Testis (tissue), 3 donors: ENCODE measurements around the gene NRBF2. TPM values are rescaled to one million over a fixed set of nuclear protein-coding genes. Genes with fewer than 3 reads are reported as not detected.

Source experiments
- DNase-seq: peaks from one replicate; pipeline ENCODE4 v3.0.0-alpha.2; 2019
- H3K27ac ChIP-seq, 2 donors: fragments of 200-600 bp; sonication (generic); one replicate each; pipeline ENCODE4 v1.5.1; 2019
- H3K27me3 ChIP-seq: fragments of 200-600 bp; sonication (generic); one replicate; pipeline ENCODE4 v1.5.1; 2019
- H3K36me3 ChIP-seq: fragments of 200-600 bp; sonication (generic); one replicate; pipeline ENCODE4 v1.5.1; 2017; ENCODE audit warnings: low read depth; ENCODE audit errors: missing control alignments
- H3K4me1 ChIP-seq: fragments of 200-600 bp; sonication (generic); one replicate; pipeline ENCODE4 v1.5.1; 2019
- H3K4me3 ChIP-seq, 2 donors: fragments of 200-600 bp; sonication (generic); one replicate each; pipeline ENCODE4 v1.5.1; 2017 to 2019
- H3K9me3 ChIP-seq: fragments of 200-600 bp; sonication (generic); one replicate; pipeline ENCODE4 v1.5.1; 2017
- CTCF ChIP-seq, 3 experiments: fragments of 450-650 bp in 2 of 3; fragments of 200-600 bp in 1 of 3; sonication (generic) in 1 of 3; IDR thresholded peaks; one replicate each; pipeline ENCODE4 v1.5.1; 2016 to 2019; ENCODE audit warnings: antibody characterized with exemption in 3 of 3, mild to moderate bottlenecking in 2 of 3, moderate library complexity in 1 of 3
- POLR2A ChIP-seq: fragments of 450-650 bp; IDR thresholded peaks from one replicate; pipeline ENCODE4 v1.6.1; 2017; ENCODE audit warnings: antibody characterized with exemption, mild to moderate bottlenecking, moderate library complexity
- WGBS, 2 donors: methylation state at CpG; one replicate each; pipeline ENCODE4 v1.1.5; 2018; 5-methylcytosine and 5-hydroxymethylcytosine counted together
- intact Hi-C: fragments of 100-400 bp; cut with DNase I; formaldehyde crosslinking; loops from one replicate; pipeline ENCODE4 v1.15.1; 2023; ENCODE audit warnings: low total_unique reads
- polyA plus RNA-seq: library from polyadenylated mRNA; stranded (reverse); fragments of 350-450 nt; fragmentation: Illumina TruSeq; extraction: RNeasy Lipid Tissue Mini Kit (QIAGEN cat#74804); gene quantifications from one replicate; pipeline ENCODE4 v1.2.3, GENCODE V29; 2014; ENCODE audit warnings: low read depth, low replicate concordance; ENCODE audit not compliant: insufficient read depth
- total RNA-seq, 2 donors: library from RNA; depleted of rRNA; stranded (reverse); fragments of >200 nt; gene quantifications; one replicate each; pipeline ENCODE4 v1.2.3, GENCODE V29; 2016

NRBF2 gene
- total and polyA plus RNA-seq, 3 donors from 2014 or later, result 16.9 to 20.0 (median 18.9) TPM

GRCh38 chr10:63129888-63130287 is 3.2 kb upstream of the NRBF2 start:
- Histone ChIP-seq H3K4me1 (peaks cover 12% of the 10 kb centered on the region), H3K27me3 (no peaks in the 10 kb centered on the region), H3K9me3 (no peaks in the 10 kb centered on the region), H3K36me3 (no peaks in the 10 kb centered on the region), H3K27ac (no peak overlapping the region), H3K4me3 (no peak overlapping the region)
- DNase-seq, result no peak
- TF ChIP-seq CTCF (IDR thresholded peaks at IDR 0.05), result no peak
- no peak for TF ChIP-seq POLR2A
- 79 to 86% methylated on average over 6 of the region's 6 CpGs for WGBS, 2 donors
- intact Hi-C loops, result loop anchor here (10.0 kb wide), 1 partner anchor 315 kb away; the partner anchor contains the start of gene EGR2

- peak overlapping the region; percentile 90 to 99 for H3K4me3 ChIP-seq
- H3K4me1 ChIP-seq, result peaks cover 12% of the 10 kb centered on the region
- no peaks in the 10 kb centered on the region for H3K27me3 ChIP-seq
- no peak for DNase-seq
- intact Hi-C loops, result loop anchor here (10.0 kb wide), 1 partner anchor 318 kb away; the partner anchor contains the start of gene EGR2
- 24 to 35% methylated on average over 6 of the region's 6 CpGs for WGBS, 2 donors
- peak overlapping the region; percentile 91 to 92 for H3K27ac ChIP-seq
- H3K9me3 ChIP-seq, result no peaks in the 10 kb centered on the region
- H3K36me3 ChIP-seq, result no peaks in the 10 kb centered on the region
- no peak for TF ChIP-seq POLR2A
Measured at GRCh38 chr10:63132651-63133055, 475 bp upstream of the NRBF2 start.

- intact Hi-C loops, result loop anchor here (10.0 kb wide), 1 partner anchor 319 kb away; the partner anchor contains the start of gene EGR2
- Histone ChIP-seq H3K4me3 (peak overlapping the region; percentile 90 to 99), H3K4me1 (peaks cover 12% of the 10 kb centered on the region), H3K27ac (peak overlapping the region; percentile 91 to 92), H3K27me3 (no peaks in the 10 kb centered on the region), H3K36me3 (no peaks in the 10 kb centered on the region), H3K9me3 (no peaks in the 10 kb centered on the region)
- WGBS, 2 donors, result 8 to 9% methylated on average over 9 of the region's 9 CpGs
- no peak for TF ChIP-seq POLR2A
- TF ChIP-seq CTCF (IDR thresholded peaks at IDR 0.05), result no peak
- no peak for DNase-seq
Measured at GRCh38 chr10:63133821-63134557, 861 bp downstream of the NRBF2 start.

- peaks cover 12% of the 10 kb centered on the region for H3K4me1 ChIP-seq
- 70 to 72% methylated on average over 2 of the region's 2 CpGs for whole genome bisulfite sequencing, 2 donors
- H3K27ac ChIP-seq, result no peak overlapping the region
- H3K36me3 ChIP-seq, result no peaks in the 10 kb centered on the region
- no peaks in the 10 kb centered on the region for H3K9me3 ChIP-seq
- TF ChIP-seq POLR2A (no peak), CTCF (IDR thresholded peaks at IDR 0.05) (no peak)
- no peaks in the 10 kb centered on the region for H3K27me3 ChIP-seq
- intact Hi-C loops, result loop anchor here (10.0 kb wide), 1 partner anchor 323 kb away; the partner anchor contains the start of gene EGR2
- H3K4me3 ChIP-seq, result no peak overlapping the region
- no peak for DNase-seq
Measured at GRCh38 chr10:63137306-63137705, 4.2 kb downstream of the NRBF2 start.

- no peak overlapping the region for H3K27ac ChIP-seq
- H3K9me3 ChIP-seq, result no peaks in the 10 kb centered on the region
- H3K36me3 ChIP-seq, result no peaks in the 10 kb centered on the region
- 78 to 89% methylated on average over 3 of the region's 3 CpGs for WGBS, 2 donors
- intact Hi-C loops, result no loop called here
- H3K4me3 ChIP-seq, result no peak overlapping the region
- no peaks in the 10 kb centered on the region for H3K27me3 ChIP-seq
- TF ChIP-seq POLR2A, result no peak
- TF ChIP-seq CTCF (IDR thresholded peaks at IDR 0.05), result no peak
- no peak for DNase-seq
- H3K4me1 ChIP-seq, result no peaks in the 10 kb centered on the region
Measured at GRCh38 chr10:63140077-63140476, 6.9 kb downstream of the NRBF2 start.
